B cell (primary cell): ENCODE results near the gene KIF23. TPM values are rescaled to one million over a fixed set of nuclear protein-coding genes. Genes with fewer than 3 reads are reported as not detected.
A peak's percentile ranks its signal among the peaks of the same experiment; 100 is the strongest.

Source experiments
- ATAC-seq: fragments of 200-7000 bp; cut with Tn5 transposase; one replicate; pipeline ENCODE4 v1.10.0; 2021; ENCODE audit warnings: low read depth, mild to moderate bottlenecking, moderate number of reproducible peaks, moderate library complexity
- CTCF ChIA-PET: fragments of 350-600 bp; sonication (Branson Sonifier 250); formaldehyde crosslinking; loops from one replicate; lab custom pipeline; 2021; ENCODE audit warnings: antibody characterized with exemption, inconsistent platforms; lab: Charles Lee
- POLR2A ChIA-PET: fragments of 350-600 bp; sonication (Branson Sonifier 250); formaldehyde crosslinking; loops from one replicate; lab custom pipeline; 2021; ENCODE audit warnings: antibody characterized with exemption; lab: Charles Lee
- DNase-seq: peaks from one replicate; pipeline ENCODE4 v3.0.0; 2013
- H2AFZ ChIP-seq: 2 replicates; pipeline ENCODE4 v1.6.1; 2012; ENCODE audit warnings: mild to moderate bottlenecking, low read depth, low read length; ENCODE audit not compliant: insufficient read depth, poor library complexity, severe bottlenecking
- H3K27ac ChIP-seq, 2 donors: 1 replicate in 1 of 2; 2 replicates in 1 of 2; pipeline ENCODE4 v1.5.1; 2012 to 2013; ENCODE audit warnings: low read length in 2 of 2, mild to moderate bottlenecking in 2 of 2, moderate library complexity in 1 of 2
- H3K27me3 ChIP-seq, 4 experiments: fragments of 200-600 bp in 1 of 4; sonication (generic) in 1 of 4; replicated peaks in 1 of 4; 1 replicate in 2 of 4; 2 replicates in 2 of 4; pipeline versions ENCODE4 v1.6.1 to v1.7.0; 2013 to 2016; ENCODE audit warnings: low read length in 3 of 4, mild to moderate bottlenecking in 2 of 4, mixed read lengths in 1 of 4, moderate library complexity in 1 of 4; ENCODE audit not compliant: insufficient read depth in 4 of 4, control insufficient read depth in 3 of 4; ENCODE audit errors: control extremely low read depth in 1 of 4
- H3K36me3 ChIP-seq, 2 experiments: replicated peaks in 1 of 2; 1 replicate in 1 of 2; 2 replicates in 1 of 2; pipeline versions ENCODE4 v1.6.1 to v1.7.1; 2013; ENCODE audit warnings: low read length in 1 of 2; ENCODE audit not compliant: insufficient read depth in 2 of 2, control insufficient read depth in 1 of 2; ENCODE audit errors: control extremely low read depth in 1 of 2, extremely low read depth in 1 of 2
- H3K4me1 ChIP-seq, 2 donors: fragments of 200-600 bp in 1 of 2; sonication (generic) in 1 of 2; 1 replicate in 1 of 2; 2 replicates in 1 of 2; pipeline versions ENCODE4 v1.5.1 to v1.6.1; 2013 to 2017; ENCODE audit warnings: low read length in 2 of 2; ENCODE audit not compliant: control insufficient read depth in 2 of 2, insufficient read depth in 2 of 2
- H3K4me2 ChIP-seq: replicated peaks from 2 replicates; pipeline ENCODE3; 2012; ENCODE audit warnings: mild to moderate bottlenecking, low read depth, low read length; ENCODE audit not compliant: poor library complexity, severe bottlenecking
- H3K4me3 ChIP-seq, 5 experiments: fragments of 200-600 bp in 1 of 5; sonication (generic) in 1 of 5; 1 replicate in 3 of 5; 2 replicates in 2 of 5; pipeline versions ENCODE4 v1.5.1 to v1.7.0; 2011 to 2016; ENCODE audit warnings: low read length in 4 of 5, mild to moderate bottlenecking in 4 of 5, low read depth in 2 of 5, control low read depth in 1 of 5, moderate library complexity in 1 of 5; ENCODE audit not compliant: insufficient read depth in 1 of 5; ENCODE audit errors: control extremely low read depth in 1 of 5, extremely low read depth in 1 of 5
- H3K79me2 ChIP-seq: fragments of 200-600 bp; sonication (generic); one replicate; pipeline ENCODE4 v1.6.0; 2016; ENCODE audit warnings: low read length; ENCODE audit not compliant: control insufficient read depth, insufficient read depth
- H3K9ac ChIP-seq: fragments of 200-600 bp; sonication (generic); 2 replicates; pipeline ENCODE4 v1.6.1; 2017; ENCODE audit warnings: mild to moderate bottlenecking, low read length, moderate library complexity
- H3K9me3 ChIP-seq, 3 donors: one replicate each; pipeline versions ENCODE4 v1.6.1 to v1.7.1; 2013; ENCODE audit warnings: low read length in 2 of 3; ENCODE audit not compliant: control insufficient read depth in 2 of 3, insufficient read depth in 1 of 3; ENCODE audit errors: control extremely low read depth in 1 of 3
- H4K20me1 ChIP-seq: 2 replicates; pipeline ENCODE4 v1.6.0; 2012; ENCODE audit warnings: mild to moderate bottlenecking, low read length; ENCODE audit not compliant: insufficient read depth, control insufficient read depth, poor library complexity, severe bottlenecking
- H3K27ac Mint-ChIP-seq: one replicate; pipeline ENCODE4 v1.8.0; 2021; ENCODE audit warnings: mixed read lengths
- H3K27me3 Mint-ChIP-seq: one replicate; pipeline ENCODE4 v1.8.0; 2021; ENCODE audit warnings: mixed read lengths
- H3K4me1 Mint-ChIP-seq: one replicate; pipeline ENCODE4 v1.8.0; 2021; ENCODE audit warnings: mixed read lengths
- H3K4me3 Mint-ChIP-seq: one replicate; pipeline ENCODE4 v1.8.0; 2021; ENCODE audit warnings: mixed read lengths
- H3K9me3 Mint-ChIP-seq: one replicate; pipeline ENCODE4 v1.8.0; 2022; ENCODE audit warnings: mixed read lengths; ENCODE audit not compliant: insufficient read depth
- CTCF ChIP-seq: fragments of 200-600 bp; IDR thresholded peaks from one replicate; pipeline ENCODE4 v1.8.0; 2022; ENCODE audit warnings: antibody characterized with exemption, mild to moderate bottlenecking
- EZH2 ChIP-seq: IDR thresholded peaks from 2 replicates; pipeline ENCODE4 v1.6.1; 2012; ENCODE audit warnings: borderline replicate concordance, low read depth, mild to moderate bottlenecking, moderate library complexity, low read length; ENCODE audit not compliant: insufficient read depth, poor library complexity, severe bottlenecking
- WGBS: methylation state at CpG from one replicate; pipeline ENCODE4 v1.1.5; 2013; ENCODE audit warnings: missing lambda C conversion rate; ENCODE audit not compliant: insufficient coverage; 5-methylcytosine and 5-hydroxymethylcytosine counted together
- intact Hi-C: fragments of 100-400 bp; cut with micrococcal nuclease; formaldehyde crosslinking; loops from one replicate; pipeline ENCODE4 v1.10.0; 2022
- polyA plus RNA-seq: library from polyadenylated mRNA; depleted of rRNA; stranded (reverse); fragments of >200 nt; gene quantifications from 2 replicates; pipeline ENCODE4 v1.2.3, GENCODE V29; 2012
- total RNA-seq, 2 donors: library from RNA; stranded (reverse); fragments of 120-200 nt in 1 of 2; gene quantifications; 1 replicate in 1 of 2; 2 replicates in 1 of 2; pipeline versions ENCODE4 v1.2.3 to v1.2.4, GENCODE V29; 2013 to 2022

The KIF23 gene
- total and polyA plus RNA-seq, 2 donors (not counting 1 experiment from before 2014, with no cell fraction given) = 0.30 to 0.34 TPM

GRCh38 chr15:69468241-69469121 is 54.3 kb downstream of the KIF23 start:
- H3K36me3 ChIP-seq = no peaks in the 10 kb centered on the region
- no peaks in the 10 kb centered on the region for H3K27me3 ChIP-seq
- no peaks in the 10 kb centered on the region for H3K79me2 ChIP-seq
- Mint-ChIP-seq H3K4me1 (peaks cover 7% of the 10 kb centered on the region), H3K9me3 (no peaks in the 10 kb centered on the region), H3K4me3 (no peak overlapping the region), H3K27ac (peak overlapping the region; percentile 27), H3K27me3 (peaks cover 7% of the 10 kb centered on the region)
- peak; percentile 65 for ATAC-seq
- peaks cover 0 to under 1% of the 10 kb centered on the region in 2 donors for H3K4me1 ChIP-seq
- ChIA-PET POLR2A (no interaction called here), CTCF (interaction anchor here (0.8 to 1.2 kb wide), 4 partner anchors 9 to 999 kb away, joined by 3 to 4 read pairs (median 3); no protein-coding TSS in a partner anchor)
- no peak overlapping the region for H3K9ac ChIP-seq
- no peaks in the 10 kb centered on the region for H3K9me3 ChIP-seq
- TF ChIP-seq EZH2 = no peak
- TF ChIP-seq CTCF = no peak
- H2AFZ ChIP-seq = no peak overlapping the region
- WGBS = 79% methylated on average over 13 of the region's 19 CpGs
- H3K4me2 ChIP-seq = no peak overlapping the region
- H4K20me1 ChIP-seq = no peaks in the 10 kb centered on the region
- no peak overlapping the region for H3K4me3 ChIP-seq
- no peak for DNase-seq
- H3K27ac ChIP-seq = no peak overlapping the region
- intact Hi-C loops = no loop called here
